Spleen (tissue), 7 donors: ENCODE measurements around the gene NRG3.

Source experiments
- POLR2A ChIP-seq, 3 donors: fragments of 450-650 bp; IDR thresholded peaks; one replicate each; pipeline ENCODE4 v1.5.1; 2017; ENCODE audit warnings: antibody characterized with exemption in 3 of 3, mild to moderate bottlenecking in 1 of 3
- POLR2AphosphoS5 ChIP-seq, 3 donors: sonication (generic); formaldehyde crosslinking; IDR thresholded peaks; one replicate each; pipeline ENCODE4 v1.5.1; 2017; ENCODE audit warnings: antibody characterized with exemption in 3 of 3
- TF ChIP-seq, protein P1 (sequence below), 11 experiments: fragments of 200-600 bp in 7 of 11; fragments of 450-650 bp in 4 of 11; sonication (generic) in 4 of 11; IDR thresholded peaks in 8 of 11; conservative IDR thresholded peaks in 3 of 11; 1 replicate in 7 of 11; 2 replicates in 4 of 11; pipeline versions ENCODE4 v1.4.0 to v1.8.0; 2016 to 2021; ENCODE audit warnings: antibody characterized with exemption in 11 of 11, inconsistent platforms in 4 of 11, mild to moderate bottlenecking in 1 of 11
- donor health status: DM: no; HTN: no; CAD: no; lungs with moderate emphysema.
- donor health status: DM: no; HTN: no; CAD: no.
- donor health status: DM: no; HTN: no; CAD: no.

DNA sequence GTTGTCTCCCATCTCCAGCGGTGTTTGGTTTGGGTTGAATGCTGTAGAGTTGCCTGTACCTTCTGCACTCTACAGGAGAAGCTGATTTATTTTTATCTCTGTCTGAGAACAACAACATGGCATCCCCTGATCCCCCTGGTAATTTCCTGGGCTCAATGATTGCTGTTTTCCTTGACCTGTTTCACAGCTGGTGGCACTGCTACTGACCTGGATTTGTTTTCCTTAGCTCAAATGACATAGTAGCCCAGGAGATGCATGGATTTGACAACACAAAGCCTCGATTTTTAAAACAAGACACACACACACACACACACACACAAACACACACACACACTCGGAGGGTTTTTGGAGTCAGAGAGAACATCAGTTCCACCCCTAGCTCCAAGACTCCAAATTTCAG, 301.6 kb downstream of the NRG3 start:
- TF ChIP-seq, protein P1, sequence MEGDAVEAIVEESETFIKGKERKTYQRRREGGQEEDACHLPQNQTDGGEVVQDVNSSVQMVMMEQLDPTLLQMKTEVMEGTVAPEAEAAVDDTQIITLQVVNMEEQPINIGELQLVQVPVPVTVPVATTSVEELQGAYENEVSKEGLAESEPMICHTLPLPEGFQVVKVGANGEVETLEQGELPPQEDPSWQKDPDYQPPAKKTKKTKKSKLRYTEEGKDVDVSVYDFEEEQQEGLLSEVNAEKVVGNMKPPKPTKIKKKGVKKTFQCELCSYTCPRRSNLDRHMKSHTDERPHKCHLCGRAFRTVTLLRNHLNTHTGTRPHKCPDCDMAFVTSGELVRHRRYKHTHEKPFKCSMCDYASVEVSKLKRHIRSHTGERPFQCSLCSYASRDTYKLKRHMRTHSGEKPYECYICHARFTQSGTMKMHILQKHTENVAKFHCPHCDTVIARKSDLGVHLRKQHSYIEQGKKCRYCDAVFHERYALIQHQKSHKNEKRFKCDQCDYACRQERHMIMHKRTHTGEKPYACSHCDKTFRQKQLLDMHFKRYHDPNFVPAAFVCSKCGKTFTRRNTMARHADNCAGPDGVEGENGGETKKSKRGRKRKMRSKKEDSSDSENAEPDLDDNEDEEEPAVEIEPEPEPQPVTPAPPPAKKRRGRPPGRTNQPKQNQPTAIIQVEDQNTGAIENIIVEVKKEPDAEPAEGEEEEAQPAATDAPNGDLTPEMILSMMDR (IDR thresholded peaks at IDR 0.05 in 8 of 11, conservative IDR thresholded peaks at IDR 0.05 in 3 of 11): no peak
- no peak for TF ChIP-seq POLR2A (IDR thresholded peaks at IDR 0.05)
- no peak for TF ChIP-seq POLR2AphosphoS5 (IDR thresholded peaks at IDR 0.05)
